ENCODE measurements around the gene RNF207.
"Not testable (repeated sequence)": the region's sequence is repeated elsewhere in the genome, so short reads cannot be mapped to it uniquely, and the experiment has no call there.

RNF207 gene

GRCh38 chr1:6211731-6212130 lies 5.8 kb downstream of the RNF207 start:
- DNase-seq (ENCODE audit: extremely low read depth, insufficient read length), result no peak
- Histone ChIP-seq H3K36me3 (ENCODE audit: control insufficient read depth, insufficient read depth, low read length) (peaks cover 7% of the 10 kb centered on the region), H3K27me3 (replicated peaks; ENCODE audit: control insufficient read depth, insufficient read depth, low read length) (no peaks in the 10 kb centered on the region), H3K4me3 (replicated peaks; ENCODE audit: low read depth, low read length) (no peak overlapping the region)
- TF ChIP-seq CTCF (IDR thresholded peaks at IDR 0.05; ENCODE audit: insufficient read depth, low read length, poor library complexity, severe bottlenecking), result no peak

DNA sequence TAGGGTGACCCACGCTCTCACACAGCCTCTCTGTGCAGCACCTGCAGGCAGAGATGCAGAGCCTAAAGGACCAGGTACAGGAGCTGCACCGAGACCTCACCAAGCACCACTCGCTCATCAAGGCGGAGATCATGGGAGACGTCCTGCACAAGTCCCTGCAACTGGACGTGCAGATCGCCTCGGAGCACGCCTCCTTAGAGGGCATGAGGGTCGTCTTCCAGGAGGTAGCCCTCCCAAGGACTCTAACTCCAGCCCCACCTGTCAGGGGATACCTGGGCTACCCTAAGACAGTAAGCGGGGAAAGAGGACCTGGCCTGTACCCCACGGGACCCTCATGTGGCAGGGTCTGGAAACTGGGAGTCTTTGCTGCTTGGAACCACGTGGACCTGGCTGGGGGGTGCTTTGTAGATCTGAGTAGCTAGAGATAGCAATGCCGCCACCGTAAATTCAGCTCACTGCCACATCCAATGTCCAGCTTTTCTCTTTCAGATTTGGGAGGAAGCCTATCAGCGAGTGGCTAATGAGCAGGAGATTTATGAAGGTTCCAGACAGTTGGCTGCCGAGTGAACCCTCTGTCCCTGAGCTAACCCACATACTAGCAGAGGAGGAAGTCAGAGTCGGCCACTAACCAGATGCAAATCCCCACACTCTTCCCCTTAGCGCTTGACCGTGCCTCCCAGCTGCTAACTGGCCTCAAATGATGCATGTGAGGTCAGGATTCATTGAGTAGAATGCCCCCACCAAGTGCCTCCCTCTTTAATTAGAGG lies 6.5 kb downstream of the RNF207 start:
- no peaks in the 10 kb centered on the region for H3K27me3 ChIP-seq (replicated peaks; ENCODE audit: control insufficient read depth, insufficient read depth, low read length)
- DNase-seq (ENCODE audit: extremely low read depth, insufficient read length), result no peak
- TF ChIP-seq CTCF (IDR thresholded peaks at IDR 0.05; ENCODE audit: insufficient read depth, low read length, poor library complexity, severe bottlenecking), result no peak
- H3K36me3 ChIP-seq (ENCODE audit: control insufficient read depth, insufficient read depth, low read length), result peaks cover 7% of the 10 kb centered on the region
- H3K4me3 ChIP-seq (replicated peaks; ENCODE audit: low read depth, low read length), result no peak overlapping the region

GRCh38 chr1:6218375-6219164 lies 12.7 kb downstream of the RNF207 start:
- TF ChIP-seq CTCF (IDR thresholded peaks at IDR 0.05; ENCODE audit: insufficient read depth, low read length, poor library complexity, severe bottlenecking), result no peak
- Histone ChIP-seq H3K4me3 (replicated peaks; ENCODE audit: low read depth, low read length) (no peak overlapping the region), H3K27me3 (replicated peaks; ENCODE audit: control insufficient read depth, insufficient read depth, low read length) (no peaks in the 10 kb centered on the region), H3K36me3 (ENCODE audit: control insufficient read depth, insufficient read depth, low read length) (peaks cover 14% of the 10 kb centered on the region)
- DNase-seq (ENCODE audit: extremely low read depth, insufficient read length), result no peak

DNA sequence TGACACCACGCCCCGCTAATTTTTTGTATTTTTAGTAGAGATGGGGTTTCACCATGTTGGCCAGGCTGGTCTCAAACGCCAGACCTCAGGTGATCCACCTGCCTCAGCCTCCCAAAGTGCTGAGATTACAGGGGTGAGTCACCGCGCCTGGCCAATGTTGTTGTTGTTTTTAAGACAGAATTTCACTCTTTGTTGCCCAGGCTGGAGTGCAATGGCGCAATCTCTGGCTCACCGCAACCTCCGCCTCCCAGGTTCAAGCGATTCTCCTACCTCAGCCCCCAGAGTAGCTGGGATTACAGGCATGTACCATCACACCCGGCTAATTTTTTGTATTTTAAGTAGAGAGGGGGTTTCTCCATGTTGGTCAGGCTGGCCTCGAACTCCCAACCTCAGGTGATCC lies 13.7 kb downstream of the RNF207 start:
- DNase-seq (ENCODE audit: extremely low read depth, insufficient read length); H3K4me3 ChIP-seq (replicated peaks; ENCODE audit: low read depth, low read length); H3K27me3 ChIP-seq (replicated peaks; ENCODE audit: control insufficient read depth, insufficient read depth, low read length): not testable (repeated sequence)
- peaks cover 18% of the 10 kb centered on the region for H3K36me3 ChIP-seq (ENCODE audit: control insufficient read depth, insufficient read depth, low read length)

- no peaks in the 10 kb centered on the region for H3K27me3 ChIP-seq (replicated peaks; ENCODE audit: control insufficient read depth, insufficient read depth, low read length)
- DNase-seq (ENCODE audit: extremely low read depth, insufficient read length), result no peak
- TF ChIP-seq CTCF (IDR thresholded peaks at IDR 0.05; ENCODE audit: insufficient read depth, low read length, poor library complexity, severe bottlenecking), result no peak
- H3K4me3 ChIP-seq (replicated peaks; ENCODE audit: low read depth, low read length), result no peak overlapping the region
- H3K36me3 ChIP-seq (ENCODE audit: control insufficient read depth, insufficient read depth, low read length), result peaks cover 22% of the 10 kb centered on the region
Observed at GRCh38 chr1:6220236-6220635, 14.3 kb downstream of the RNF207 start.

DNA sequence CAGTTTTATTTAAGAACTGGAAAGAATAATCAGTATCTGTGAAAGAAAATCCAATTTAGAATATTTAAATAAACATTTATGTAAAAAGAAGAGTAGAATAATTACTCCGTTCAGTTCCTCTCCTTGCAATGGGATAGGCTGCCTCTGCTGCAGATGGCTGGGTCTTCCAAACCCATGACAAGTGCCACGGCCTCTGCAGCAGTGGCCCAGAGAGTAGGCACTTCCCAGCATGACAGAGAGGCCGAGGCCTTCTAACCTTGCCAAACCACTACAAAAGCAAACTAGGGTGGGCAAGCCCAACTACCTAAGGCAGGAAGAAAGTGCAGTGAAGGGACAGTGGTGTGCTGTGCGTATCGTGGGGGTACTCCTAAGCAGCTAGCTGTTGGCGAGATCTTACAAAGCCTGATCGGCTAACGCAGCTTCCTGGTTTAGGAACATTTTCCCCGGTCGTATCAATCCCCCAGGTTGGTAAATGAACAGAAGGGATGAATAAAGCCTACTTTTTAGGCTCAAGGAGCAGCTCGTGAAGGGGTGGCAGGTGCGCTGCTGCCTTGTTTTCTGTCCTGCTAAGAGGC lies 15.4 kb downstream of the RNF207 start:
- Histone ChIP-seq H3K36me3 (ENCODE audit: control insufficient read depth, insufficient read depth, low read length) (peaks cover 27% of the 10 kb centered on the region), H3K27me3 (replicated peaks; ENCODE audit: control insufficient read depth, insufficient read depth, low read length) (no peaks in the 10 kb centered on the region), H3K4me3 (replicated peaks; ENCODE audit: low read depth, low read length) (no peak overlapping the region)
- TF ChIP-seq CTCF (IDR thresholded peaks at IDR 0.05; ENCODE audit: insufficient read depth, low read length, poor library complexity, severe bottlenecking), result no peak
- DNase-seq (ENCODE audit: extremely low read depth, insufficient read length), result no peak
